ENCODE results near the gene EPC2.

DNA sequence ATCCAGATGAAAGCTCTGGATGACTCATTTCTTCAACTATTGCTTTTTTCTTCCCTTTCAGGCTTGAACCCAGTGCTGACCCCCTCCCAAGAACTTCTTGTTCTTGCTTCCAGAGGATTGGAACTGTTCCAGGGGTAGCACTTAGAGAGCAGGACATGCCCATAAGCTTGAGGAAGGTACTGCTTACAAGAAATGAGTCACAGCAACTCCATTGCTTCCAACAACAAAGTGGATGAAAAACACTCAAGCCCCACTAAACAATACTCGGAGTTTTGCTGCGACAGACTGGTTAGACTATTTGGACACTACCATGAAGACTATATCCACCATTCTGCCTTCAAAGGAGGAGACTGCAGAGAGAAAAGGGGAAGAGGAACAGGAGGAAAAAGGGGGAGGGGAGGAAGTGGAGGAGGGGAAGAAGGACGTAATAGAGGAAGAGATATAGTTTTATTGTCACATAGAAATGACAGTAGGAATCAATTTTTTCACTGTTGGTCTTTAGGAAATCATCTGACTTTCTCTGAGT, 1.6 kb upstream of the EPC2 start:
- no peak for TF ChIP-seq POLR2A (IDR thresholded peaks at IDR 0.05)
- TF ChIP-seq, protein P1, sequence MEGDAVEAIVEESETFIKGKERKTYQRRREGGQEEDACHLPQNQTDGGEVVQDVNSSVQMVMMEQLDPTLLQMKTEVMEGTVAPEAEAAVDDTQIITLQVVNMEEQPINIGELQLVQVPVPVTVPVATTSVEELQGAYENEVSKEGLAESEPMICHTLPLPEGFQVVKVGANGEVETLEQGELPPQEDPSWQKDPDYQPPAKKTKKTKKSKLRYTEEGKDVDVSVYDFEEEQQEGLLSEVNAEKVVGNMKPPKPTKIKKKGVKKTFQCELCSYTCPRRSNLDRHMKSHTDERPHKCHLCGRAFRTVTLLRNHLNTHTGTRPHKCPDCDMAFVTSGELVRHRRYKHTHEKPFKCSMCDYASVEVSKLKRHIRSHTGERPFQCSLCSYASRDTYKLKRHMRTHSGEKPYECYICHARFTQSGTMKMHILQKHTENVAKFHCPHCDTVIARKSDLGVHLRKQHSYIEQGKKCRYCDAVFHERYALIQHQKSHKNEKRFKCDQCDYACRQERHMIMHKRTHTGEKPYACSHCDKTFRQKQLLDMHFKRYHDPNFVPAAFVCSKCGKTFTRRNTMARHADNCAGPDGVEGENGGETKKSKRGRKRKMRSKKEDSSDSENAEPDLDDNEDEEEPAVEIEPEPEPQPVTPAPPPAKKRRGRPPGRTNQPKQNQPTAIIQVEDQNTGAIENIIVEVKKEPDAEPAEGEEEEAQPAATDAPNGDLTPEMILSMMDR (IDR thresholded peaks at IDR 0.05), result no peak
